C4-2B (cell line): Measurements from ENCODE around the gene ARRDC2.

Source experiments
- H3K27ac ChIP-seq: fragments of 450-650 bp; 2 replicates; pipeline ENCODE4 v1.5.1; 2017
- CTCF ChIP-seq: fragments of 450-650 bp; conservative IDR thresholded peaks from 2 replicates; pipeline ENCODE4 v1.5.1; 2017; ENCODE audit warnings: mild to moderate bottlenecking
- ZFX ChIP-seq: fragments of 450-650 bp; IDR thresholded peaks from 2 replicates; pipeline ENCODE4 v1.6.1; 2017

ARRDC2 gene

GRCh38 chr19:17968362-17968761, 39.6 kb upstream of the ARRDC2 start:
- no peak for TF ChIP-seq ZFX
- TF ChIP-seq CTCF: no peak
- no peak overlapping the region for H3K27ac ChIP-seq

- no peak overlapping the region for H3K27ac ChIP-seq
Measured at GRCh38 chr19:17969096-17969792, 38.7 kb upstream of the ARRDC2 start.

GRCh38 chr19:17972230-17972629, 35.7 kb upstream of the ARRDC2 start:
- TF ChIP-seq ZFX: no peak
- TF ChIP-seq CTCF: no peak
- H3K27ac ChIP-seq: no peak overlapping the region

More at GRCh38 chr19:17969096-17969792, 38.7 kb upstream of the ARRDC2 start:
- TF ChIP-seq CTCF: no peak
- no peak for TF ChIP-seq ZFX

GRCh38 chr19:17973759-17974158, 34.2 kb upstream of the ARRDC2 start:
- TF ChIP-seq ZFX (no peak), CTCF (no peak)
- H3K27ac ChIP-seq: no peak overlapping the region

GRCh38 chr19:17974551-17974950, 33.4 kb upstream of the ARRDC2 start:
- no peak overlapping the region for H3K27ac ChIP-seq
- TF ChIP-seq ZFX (no peak), CTCF (no peak)

GRCh38 chr19:17975032-17975431, 32.9 kb upstream of the ARRDC2 start:
- TF ChIP-seq CTCF (no peak), ZFX (no peak)
- no peak overlapping the region for H3K27ac ChIP-seq

- no peak overlapping the region for H3K27ac ChIP-seq
- TF ChIP-seq ZFX (no peak), CTCF (no peak)
Measured at GRCh38 chr19:17977021-17977420, 30.9 kb upstream of the ARRDC2 start.
